ENCODE results near the gene NANOS1. TPM values are rescaled to one million over a fixed set of nuclear protein-coding genes. Genes with fewer than 3 reads are reported as not detected.

The NANOS1 gene
- polyA plus RNA-seq, 3 donors = 0.04 TPM; not detected in 2

DNA sequence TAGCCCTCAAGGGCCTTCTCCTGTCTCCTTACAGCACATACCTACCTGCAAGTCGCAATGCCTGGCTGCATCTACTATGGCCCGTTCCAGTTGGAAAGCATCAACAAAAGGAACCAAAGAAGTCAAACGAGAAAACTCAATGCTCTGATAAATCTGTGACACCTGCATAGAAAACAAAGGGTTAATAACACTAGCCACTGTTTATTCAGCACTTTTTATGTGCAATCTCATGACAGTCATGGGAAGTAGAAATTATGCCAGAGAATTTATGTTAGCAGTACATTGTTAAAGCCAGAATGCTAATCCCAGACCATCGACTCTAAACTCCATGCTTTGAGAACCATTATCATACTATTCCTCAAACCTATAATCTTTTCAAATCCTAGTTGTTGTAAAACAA, 30.0 kb downstream of the NANOS1 start:
- Mint-ChIP-seq H3K4me1 (peaks cover 4% of the 10 kb centered on the region), H3K36me3 (peaks cover 89 to 97% of the 10 kb centered on the region in 2 donors), H3K9me3 (no peaks in the 10 kb centered on the region), H3K27me3 (ENCODE audit: low read depth in 3 of 3) (no peaks in the 10 kb centered on the region), H3K4me3 (no peak overlapping the region), H3K27ac (peak overlapping the region in 1 of 7 donors; percentile 48)
- Histone ChIP-seq H3K4me1 (ENCODE audit: control insufficient read depth in 1 of 2, insufficient read depth in 2 of 2, low read length in 2 of 2) (no peaks in the 10 kb centered on the region), H2AFZ (ENCODE audit: insufficient read depth, low read depth, low read length, poor library complexity, severe bottlenecking) (no peak overlapping the region), H3K79me2 (ENCODE audit: insufficient read depth, low read length) (peaks cover 100% of the 10 kb centered on the region), H3K9me3 (replicated peaks in 1 of 2; ENCODE audit: control insufficient read depth in 1 of 2, insufficient read depth in 1 of 2, low read length in 2 of 2) (no peaks in the 10 kb centered on the region), H4K20me1 (ENCODE audit: insufficient read depth, low read length) (peaks cover 99% of the 10 kb centered on the region), H3K27ac (ENCODE audit: low read depth in 1 of 2, low read length in 2 of 2) (no peak overlapping the region), H3K4me2 (replicated peaks; ENCODE audit: extremely low read depth, low read length, poor library complexity, severe bottlenecking) (no peak overlapping the region), H3K36me3 (replicated peaks in 1 of 2; ENCODE audit: control insufficient read depth in 1 of 2, insufficient read depth in 2 of 2, low read length in 2 of 2) (peaks cover 98 to 99% of the 10 kb centered on the region in 2 donors), H3K27me3 (ENCODE audit: control insufficient read depth in 2 of 2, insufficient read depth in 2 of 2, low read length in 2 of 2) (no peaks in the 10 kb centered on the region), H3K4me3 (replicated peaks in 1 of 3; ENCODE audit: low read depth in 2 of 3, low read length in 3 of 3) (no peak overlapping the region), H3K9ac (ENCODE audit: insufficient read depth, low read length, poor library complexity, severe bottlenecking) (no peak overlapping the region)
- no peak for DNase-seq
- WGBS (ENCODE audit: insufficient coverage) = 91% methylated on average over 3 of the region's 4 CpGs
- TF ChIP-seq CTCF (IDR thresholded peaks at IDR 0.05) = no peak
- intact Hi-C loops (cut with micrococcal nuclease) = loop anchor here in 1 of 2 donors (5.0 kb wide), 1 partner anchor 868 kb away; no protein-coding TSS in a partner anchor

DNA sequence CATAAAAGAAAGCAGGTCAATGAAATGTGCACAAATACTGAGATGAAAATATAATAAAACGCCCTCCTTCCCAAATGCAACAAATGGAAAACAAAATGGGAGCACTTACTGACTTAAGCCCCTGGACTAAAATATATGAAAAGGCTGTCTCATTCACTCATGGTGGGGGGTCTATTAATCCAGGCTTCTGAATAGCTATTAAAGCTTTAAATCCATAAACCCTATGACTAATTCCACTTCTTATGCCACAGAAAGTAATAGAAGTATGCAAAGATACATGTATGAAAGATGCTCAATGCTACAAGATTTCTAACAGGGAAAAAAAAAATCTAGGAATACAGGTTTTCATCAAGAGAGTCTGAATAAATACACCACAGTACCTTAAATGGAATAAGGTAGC, 30.6 kb downstream of the NANOS1 start:
- no peak overlapping the region for H3K4me2 ChIP-seq (replicated peaks; ENCODE audit: extremely low read depth, low read length, poor library complexity, severe bottlenecking)
- peaks cover 99% of the 10 kb centered on the region for H4K20me1 ChIP-seq (ENCODE audit: insufficient read depth, low read length)
- H3K36me3 ChIP-seq (replicated peaks in 1 of 2; ENCODE audit: control insufficient read depth in 1 of 2, insufficient read depth in 2 of 2, low read length in 2 of 2) = peaks cover 99% of the 10 kb centered on the region in 2 donors
- H2AFZ ChIP-seq (ENCODE audit: insufficient read depth, low read depth, low read length, poor library complexity, severe bottlenecking) = no peak overlapping the region
- H3K27me3 Mint-ChIP-seq (ENCODE audit: low read depth in 3 of 3) = no peaks in the 10 kb centered on the region
- no peak for DNase-seq
- peaks cover 100% of the 10 kb centered on the region for H3K79me2 ChIP-seq (ENCODE audit: insufficient read depth, low read length)
- H3K9me3 ChIP-seq (replicated peaks in 1 of 2; ENCODE audit: control insufficient read depth in 1 of 2, insufficient read depth in 1 of 2, low read length in 2 of 2) = no peaks in the 10 kb centered on the region
- H3K4me3 Mint-ChIP-seq = no peak overlapping the region
- H3K4me3 ChIP-seq (replicated peaks in 1 of 3; ENCODE audit: low read depth in 2 of 3, low read length in 3 of 3) = no peak overlapping the region
- TF ChIP-seq CTCF (IDR thresholded peaks at IDR 0.05) = no peak
- no peak overlapping the region for H3K9ac ChIP-seq (ENCODE audit: insufficient read depth, low read length, poor library complexity, severe bottlenecking)
- no peak overlapping the region for H3K27ac ChIP-seq (ENCODE audit: low read depth in 1 of 2, low read length in 2 of 2)
- WGBS (ENCODE audit: insufficient coverage) = no CpG with 5 or more reads among the region's 1 CpG
- intact Hi-C loops (cut with micrococcal nuclease) = no loop called here
- H3K27me3 ChIP-seq (ENCODE audit: control insufficient read depth in 2 of 2, insufficient read depth in 2 of 2, low read length in 2 of 2) = no peaks in the 10 kb centered on the region
- H3K36me3 Mint-ChIP-seq = peaks cover 89 to 97% of the 10 kb centered on the region in 2 donors
- no peaks in the 10 kb centered on the region for H3K4me1 ChIP-seq (ENCODE audit: control insufficient read depth in 1 of 2, insufficient read depth in 2 of 2, low read length in 2 of 2)
- peaks cover 4% of the 10 kb centered on the region for H3K4me1 Mint-ChIP-seq
- H3K9me3 Mint-ChIP-seq = no peaks in the 10 kb centered on the region
- H3K27ac Mint-ChIP-seq = no peak overlapping the region
